GM12872 (cell line): ENCODE data around the gene VEZT.

Experiments
- CTCF ChIP-seq: IDR thresholded peaks from 3 replicates; pipeline ENCODE4 v1.5.1; 2011; ENCODE audit warnings: low read depth, mild to moderate bottlenecking, low read length, moderate library complexity; ENCODE audit not compliant: insufficient read depth

The VEZT gene

GRCh38 chr12:95208678-95209077, 8.9 kb upstream of the VEZT start:
- no peak for TF ChIP-seq CTCF

DNA sequence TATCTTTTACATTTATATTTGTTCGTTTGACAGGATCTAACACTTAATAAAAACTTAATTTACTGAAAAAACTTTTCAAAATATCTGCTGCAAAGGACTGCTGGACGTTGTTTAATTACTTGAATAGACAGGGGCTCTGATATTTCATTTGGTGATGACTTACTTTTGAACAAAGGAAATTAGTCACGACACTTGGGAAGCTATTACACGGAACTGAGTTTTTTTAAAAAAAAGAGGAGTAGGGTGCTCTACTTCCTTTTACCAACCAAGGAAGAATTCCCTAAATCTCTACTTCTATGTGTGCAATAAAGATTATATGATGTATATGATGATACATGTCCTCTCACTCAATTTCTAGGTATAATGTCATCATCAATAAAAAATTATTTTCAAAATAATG, 5.0 kb upstream of the VEZT start:
- TF ChIP-seq CTCF = no peak

DNA sequence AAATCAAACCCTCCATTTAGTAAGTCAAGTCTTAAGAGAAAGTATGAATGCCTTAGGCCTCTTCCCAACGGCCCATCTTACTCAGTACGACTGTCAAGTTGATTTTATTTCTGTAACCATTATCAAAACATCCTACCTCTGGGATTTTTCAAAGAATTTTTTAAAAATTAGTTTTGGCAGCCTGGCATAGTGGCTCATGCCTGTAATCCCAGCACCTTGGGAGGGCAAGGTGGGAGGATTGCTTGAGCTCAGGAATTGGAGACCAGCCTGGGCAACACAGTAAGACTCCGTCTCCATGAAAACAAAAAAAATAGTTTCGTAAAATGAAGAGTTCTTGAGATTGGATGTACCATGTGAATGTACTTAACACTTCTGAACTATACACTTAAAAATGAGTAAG, 4.5 kb upstream of the VEZT start:
- no peak for TF ChIP-seq CTCF

DNA sequence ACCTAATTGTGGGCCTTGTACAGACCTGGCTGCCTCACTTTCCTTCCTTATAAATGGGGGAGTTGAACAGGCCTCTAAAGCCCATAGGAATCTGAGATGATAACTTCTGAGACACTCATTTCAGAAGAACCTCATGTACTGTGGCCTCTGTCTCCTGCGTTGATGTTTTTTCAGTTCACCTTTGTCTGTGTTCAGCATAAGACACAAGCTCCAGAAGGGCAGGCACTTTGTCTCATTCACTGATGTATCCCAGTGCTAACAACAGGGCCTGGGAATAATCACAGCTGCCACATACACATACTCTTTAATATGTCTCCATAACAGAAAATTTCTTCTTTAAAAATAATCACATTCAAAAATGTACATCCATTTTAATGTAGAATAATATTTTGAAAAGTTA, 3.7 kb upstream of the VEZT start:
- no peak for TF ChIP-seq CTCF

- TF ChIP-seq CTCF = no peak
These were observed 3.1 kb upstream of the VEZT start for GRCh38 chr12:95214466-95214865.

GRCh38 chr12:95215949-95216348, 1.7 kb upstream of the VEZT start:
- TF ChIP-seq CTCF = no peak

DNA sequence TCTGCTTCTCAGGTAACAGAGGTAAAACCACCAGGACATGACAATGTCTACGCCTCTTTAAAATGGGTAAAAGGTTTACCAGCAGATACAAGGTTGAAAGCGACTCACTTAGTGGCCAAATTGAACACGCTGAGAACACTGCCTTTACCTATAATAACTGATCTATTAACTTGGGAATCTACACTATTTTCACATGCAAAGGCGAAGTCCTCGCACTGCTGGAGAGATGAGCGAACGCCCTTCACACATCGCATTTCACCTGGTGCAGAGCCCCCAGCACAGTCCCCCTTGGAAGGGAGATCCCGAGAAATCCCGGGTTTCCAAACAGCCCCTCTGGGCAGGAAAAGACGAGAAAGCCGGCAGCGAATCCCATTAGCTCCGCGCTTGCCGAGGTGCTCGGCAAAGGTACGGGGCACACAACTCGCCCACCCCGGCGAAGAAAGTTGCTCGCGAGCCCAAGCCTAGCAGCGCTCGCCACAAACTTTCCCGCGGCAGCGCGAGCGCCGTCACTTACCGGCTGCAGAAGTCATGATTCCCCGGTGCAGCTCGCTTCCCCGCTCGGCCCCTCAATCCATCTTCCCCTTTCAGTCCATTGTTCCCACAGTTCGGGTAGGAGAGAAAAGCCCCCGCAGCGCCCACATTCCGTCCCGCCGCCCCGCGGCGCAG, 763 bp upstream of the VEZT start:
- TF ChIP-seq CTCF = no peak
